HEK293T (cell line): ENCODE measurements around the gene WNT3A.

ENCODE experiments used
- CTCF ChIA-PET: fragments of 350-600 bp; formaldehyde crosslinking; extraction: SDS; loops from one replicate; lab custom pipeline; 2021; ENCODE audit warnings: antibody characterized with exemption, inconsistent platforms; lab: Yijun Ruan, JAX
- POLR2A ChIA-PET: fragments of 350-600 bp; formaldehyde crosslinking; extraction: SDS; loops from one replicate; lab custom pipeline; 2020; ENCODE audit warnings: antibody characterized with exemption, inconsistent platforms; lab: Yijun Ruan, JAX
- DNase-seq: peaks from one replicate; pipeline ENCODE4 v3.0.0; 2012; ENCODE audit warnings: mixed read lengths; ENCODE audit errors: extremely low spot score
- ARNT ChIP-seq: fragments of 450-650 bp; IDR thresholded peaks from 2 replicates; pipeline ENCODE4 v1.6.1; 2017; ENCODE audit warnings: mild to moderate bottlenecking
- BHLHE40 ChIP-seq: fragments of 450-650 bp; IDR thresholded peaks from 2 replicates; pipeline ENCODE4 v1.6.1; 2016; ENCODE audit warnings: mild to moderate bottlenecking, moderate library complexity, borderline replicate concordance
- CTBP1 ChIP-seq: fragments of 450-650 bp; IDR thresholded peaks from 2 replicates; pipeline ENCODE4 v1.6.1; 2016; ENCODE audit warnings: borderline replicate concordance
- ELF4 ChIP-seq: fragments of 450-650 bp; IDR thresholded peaks from 2 replicates; pipeline ENCODE4 v1.6.1; 2017; ENCODE audit warnings: antibody characterized with exemption
- FOXA1 ChIP-seq: fragments of 450-650 bp; IDR thresholded peaks from 2 replicates; pipeline ENCODE4 v1.6.1; 2016; ENCODE audit warnings: mild to moderate bottlenecking
- FOXK2 ChIP-seq: fragments of 450-650 bp; IDR thresholded peaks from 2 replicates; pipeline ENCODE4 v1.6.1; 2016; ENCODE audit warnings: mild to moderate bottlenecking
- FOXM1 ChIP-seq: fragments of 450-650 bp; IDR thresholded peaks from 2 replicates; pipeline ENCODE4 v1.6.1; 2017; ENCODE audit warnings: mild to moderate bottlenecking, borderline replicate concordance
- HDGF ChIP-seq: fragments of 450-650 bp; IDR thresholded peaks from 2 replicates; pipeline ENCODE4 v1.6.1; 2017; ENCODE audit warnings: antibody characterized with exemption, borderline replicate concordance
- L3MBTL2 ChIP-seq: fragments of 450-650 bp; conservative IDR thresholded peaks from 2 replicates; pipeline ENCODE4 v1.6.1; 2016; ENCODE audit warnings: mild to moderate bottlenecking
- LEF1 ChIP-seq: fragments of 450-650 bp; IDR thresholded peaks from 2 replicates; pipeline ENCODE4 v1.6.1; 2017; ENCODE audit warnings: mild to moderate bottlenecking, borderline replicate concordance
- NFRKB ChIP-seq: fragments of 450-650 bp; IDR thresholded peaks from 2 replicates; pipeline ENCODE4 v1.6.1; 2016; ENCODE audit warnings: mild to moderate bottlenecking, moderate library complexity
- SP1 ChIP-seq: fragments of 450-650 bp; IDR thresholded peaks from 2 replicates; pipeline ENCODE4 v1.6.1; 2017
- SUZ12 ChIP-seq: fragments of 450-650 bp; IDR thresholded peaks from 2 replicates; pipeline ENCODE4 v1.6.1; 2016; ENCODE audit warnings: mild to moderate bottlenecking
- TARDBP ChIP-seq: fragments of 450-650 bp; IDR thresholded peaks from 2 replicates; pipeline ENCODE4 v1.6.1; 2016
- ZNF384 ChIP-seq: fragments of 450-650 bp; IDR thresholded peaks from 2 replicates; pipeline ENCODE4 v1.6.1; 2016
- TF ChIP-seq, protein P1 (sequence below): fragments of 450-650 bp; IDR thresholded peaks from 2 replicates; pipeline ENCODE4 v1.6.1; 2016

WNT3A gene

GRCh38 chr1:228002792-228003191, 4.0 kb upstream of the WNT3A start:
- no peak for DNase-seq
- TF ChIP-seq LEF1, result no peak
- no peak for TF ChIP-seq HDGF
- TF ChIP-seq FOXK2, result no peak
- TF ChIP-seq TARDBP, result no peak
- TF ChIP-seq ZNF384, result no peak
- no peak for TF ChIP-seq L3MBTL2
- TF ChIP-seq CTBP1, result no peak
- no peak for TF ChIP-seq SP1
- no peak for TF ChIP-seq FOXM1
- TF ChIP-seq ELF4, result no peak
- TF ChIP-seq BHLHE40, result no peak
- no peak for TF ChIP-seq FOXA1
- no peak for TF ChIP-seq SUZ12
- no peak for TF ChIP-seq ARNT
- TF ChIP-seq NFRKB, result no peak
- TF ChIP-seq, protein P1, sequence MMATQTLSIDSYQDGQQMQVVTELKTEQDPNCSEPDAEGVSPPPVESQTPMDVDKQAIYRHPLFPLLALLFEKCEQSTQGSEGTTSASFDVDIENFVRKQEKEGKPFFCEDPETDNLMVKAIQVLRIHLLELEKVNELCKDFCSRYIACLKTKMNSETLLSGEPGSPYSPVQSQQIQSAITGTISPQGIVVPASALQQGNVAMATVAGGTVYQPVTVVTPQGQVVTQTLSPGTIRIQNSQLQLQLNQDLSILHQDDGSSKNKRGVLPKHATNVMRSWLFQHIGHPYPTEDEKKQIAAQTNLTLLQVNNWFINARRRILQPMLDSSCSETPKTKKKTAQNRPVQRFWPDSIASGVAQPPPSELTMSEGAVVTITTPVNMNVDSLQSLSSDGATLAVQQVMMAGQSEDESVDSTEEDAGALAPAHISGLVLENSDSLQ, result no peak
- POLR2A ChIA-PET, result no interaction called here
- CTCF ChIA-PET, result interaction anchor here (0.6 kb wide), 2 partner anchors 81 to 142 kb away, joined by 3 to 4 read pairs; no protein-coding TSS in a partner anchor

DNA sequence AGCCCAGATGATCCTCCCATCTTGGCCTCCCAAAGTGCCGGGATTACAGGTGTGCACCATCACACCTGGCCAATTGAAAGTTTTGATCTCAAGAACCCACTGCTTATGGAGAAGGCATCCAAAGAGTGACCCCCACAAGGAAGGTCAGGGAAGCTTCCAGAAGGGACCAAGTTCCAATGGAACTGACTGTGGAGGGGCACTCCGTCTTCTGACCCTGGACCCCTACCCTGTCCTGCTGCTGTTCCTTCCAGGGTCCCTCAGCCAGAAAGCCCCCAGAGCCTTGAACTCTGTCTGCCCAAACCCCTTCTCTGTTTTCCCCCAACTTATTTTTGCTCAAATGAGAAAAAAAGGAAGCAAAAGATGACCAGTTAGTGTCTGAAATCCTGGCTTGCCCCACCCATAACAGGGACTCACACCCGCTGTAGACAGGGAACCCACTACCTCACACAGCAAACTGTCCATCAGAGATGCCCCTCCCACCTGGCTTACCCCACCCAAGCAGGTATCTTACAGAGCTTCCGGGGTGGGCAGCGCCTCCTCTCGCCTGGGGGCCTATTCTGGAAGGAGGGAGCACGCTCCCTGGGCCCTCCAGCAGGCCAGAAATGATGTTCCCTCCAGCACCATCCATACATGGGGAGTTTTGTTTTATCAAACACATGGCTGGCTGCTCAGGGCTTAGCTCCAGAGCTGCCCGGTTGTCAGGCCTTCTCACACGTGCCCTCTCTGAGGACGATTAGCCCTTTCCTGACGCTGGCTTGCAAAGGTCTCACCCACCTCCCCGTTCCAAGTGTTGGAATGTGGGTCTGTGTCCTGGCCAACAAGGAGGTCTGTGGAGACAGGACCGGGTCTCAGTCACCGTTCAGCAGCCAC, 3.1 kb upstream of the WNT3A start:
- ChIA-PET CTCF (interaction anchor here (0.5 to 1.4 kb wide), 8 partner anchors 8 to 280 kb away, joined by 3 to 6 read pairs (median 3); partner anchors contain the start of genes JMJD4 and SNAP47), POLR2A (interaction anchor here (1.5 kb wide), 1 partner anchor 74 kb away, joined by 3 read pairs; no protein-coding TSS in a partner anchor)
- TF ChIP-seq NFRKB (no peak), ZNF384 (no peak), LEF1 (no peak), FOXM1 (no peak), L3MBTL2 (no peak), TARDBP (no peak)
- TF ChIP-seq, protein P1, result no peak
- no peak for DNase-seq

- DNase-seq, result peak; percentile 53
- ChIA-PET CTCF (interaction anchor here (0.5 to 1.4 kb wide), 9 partner anchors 9 to 1218 kb away, joined by 3 to 7 read pairs (median 3); partner anchors contain the start of genes JMJD4 and SNAP47), POLR2A (interaction anchor here (1.5 kb wide), 1 partner anchor 73 kb away, joined by 3 read pairs; no protein-coding TSS in a partner anchor)
- TF ChIP-seq SUZ12 (no peak), HDGF (no peak), L3MBTL2 (no peak), FOXK2 (no peak), CTBP1 (no peak), NFRKB (no peak), FOXM1 (no peak), LEF1 (no peak), SP1 (no peak), FOXA1 (no peak), ZNF384 (no peak), TARDBP (no peak), BHLHE40 (no peak), ARNT (no peak)
- TF ChIP-seq, protein P1, result no peak
Measured at GRCh38 chr1:228004331-228004855, 2.4 kb upstream of the WNT3A start.

- TF ChIP-seq, protein P1, result no peak
- TF ChIP-seq ELF4 (no peak), NFRKB (no peak), FOXK2 (no peak), HDGF (no peak)
- CTCF ChIA-PET, result interaction anchor here (0.5 to 1.4 kb wide), 5 partner anchors 31 to 1217 kb away, joined by 3 to 7 read pairs (median 3); no protein-coding TSS in a partner anchor
- POLR2A ChIA-PET, result interaction anchor here (1.0 to 1.5 kb wide), 2 partner anchors 73 to 77 kb away, joined by 3 to 4 read pairs; partner anchors contain the start of gene ARF1
- peak; percentile 12 for DNase-seq
Measured at GRCh38 chr1:228004856-228005462, 1.8 kb upstream of the WNT3A start.

DNA sequence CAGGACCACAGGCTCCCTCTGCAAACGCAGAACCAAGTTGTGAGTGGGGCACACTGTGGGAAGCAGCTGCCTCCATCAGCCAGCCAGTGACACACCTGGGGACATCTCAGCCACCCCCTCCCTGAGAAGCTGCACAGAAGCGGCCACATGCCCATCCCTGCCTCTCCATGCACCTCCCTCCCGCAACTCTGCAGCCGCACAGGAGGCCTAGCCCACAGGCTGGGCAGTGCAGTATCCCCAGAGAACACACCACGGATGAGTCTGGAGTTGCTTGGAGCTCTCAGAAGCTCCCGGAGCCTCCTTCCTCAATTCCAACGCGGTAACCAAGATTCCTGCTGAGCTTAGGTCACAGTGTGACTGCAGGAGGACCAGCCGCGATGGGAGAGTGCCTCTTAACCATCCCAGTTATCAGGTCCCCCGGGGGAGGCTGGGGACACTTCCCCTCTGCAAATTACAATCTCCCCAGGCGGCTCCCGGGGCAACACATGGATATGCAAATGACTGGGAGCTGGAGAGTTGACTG, 1.2 kb upstream of the WNT3A start:
- CTCF ChIA-PET, result interaction anchor here (0.6 kb wide), 1 partner anchor 32 kb away, joined by 3 read pairs; no protein-coding TSS in a partner anchor
- TF ChIP-seq L3MBTL2, result no peak
- TF ChIP-seq CTBP1, result no peak
- TF ChIP-seq FOXK2, result no peak
- no peak for TF ChIP-seq ARNT
- TF ChIP-seq NFRKB, result no peak
- TF ChIP-seq SP1, result no peak
- TF ChIP-seq ZNF384, result no peak
- TF ChIP-seq ELF4, result no peak
- no peak for TF ChIP-seq FOXM1
- TF ChIP-seq FOXA1, result no peak
- TF ChIP-seq TARDBP, result no peak
- TF ChIP-seq HDGF, result no peak
- TF ChIP-seq, protein P1, result no peak
- TF ChIP-seq BHLHE40, result no peak
- no peak for TF ChIP-seq LEF1
- TF ChIP-seq SUZ12, result no peak
- DNase-seq, result peak; percentile 17
- POLR2A ChIA-PET, result interaction anchor here (0.6 to 1.0 kb wide), 3 partner anchors 12 to 515 kb away, joined by 3 to 4 read pairs (median 3); partner anchors contain the start of gene ARF1
